Upper lobe of left lung (tissue), 4 donors: ENCODE measurements around the gene KIF13A.

ENCODE experiments used
- POLR2AphosphoS5 ChIP-seq, 2 donors: sonication (generic); formaldehyde crosslinking; IDR thresholded peaks; one replicate each; pipeline ENCODE4 v1.5.1; 2017; ENCODE audit warnings: antibody characterized with exemption in 2 of 2
- TF ChIP-seq, protein P1 (sequence below), 6 experiments: fragments of 450-650 bp in 4 of 6; fragments of 200-600 bp in 2 of 6; sonication (generic) in 2 of 6; IDR thresholded peaks; one replicate each; pipeline ENCODE4 v1.5.1; 2016 to 2019; ENCODE audit warnings: antibody characterized with exemption in 6 of 6

DNA sequence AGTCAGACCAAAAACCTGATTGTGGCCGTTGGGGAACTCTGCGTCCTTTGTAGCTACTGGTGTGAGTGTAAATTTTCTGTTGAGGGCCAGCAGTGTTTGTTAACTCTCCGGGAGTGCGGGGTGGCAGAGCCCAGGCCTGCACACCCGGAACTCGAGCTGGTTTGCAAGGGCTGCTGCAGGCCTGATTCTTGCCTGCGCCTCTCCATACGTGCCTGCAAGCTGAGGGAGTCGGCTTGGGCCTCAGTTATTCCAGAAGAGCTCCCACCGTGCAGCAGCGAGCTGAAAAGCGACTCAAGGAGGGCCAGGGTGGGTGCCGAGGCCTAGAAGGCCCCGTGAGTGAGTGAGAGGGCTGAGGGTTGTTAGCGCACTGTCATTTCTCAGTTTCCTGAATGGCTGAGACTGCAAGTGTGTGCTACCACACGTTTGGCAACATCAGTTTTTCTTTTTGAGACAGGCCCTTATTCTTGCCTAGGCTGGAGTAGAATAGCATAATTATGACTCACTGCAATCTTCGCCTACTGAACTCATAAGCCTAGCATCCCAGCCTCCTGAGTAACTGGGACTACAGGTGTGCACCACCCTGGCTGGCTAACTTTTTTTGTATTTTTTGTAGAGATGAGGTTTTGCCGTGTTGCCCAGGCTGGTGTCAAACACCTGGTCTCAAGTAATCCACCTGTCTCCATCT, 33.9 kb upstream of the KIF13A start:
- TF ChIP-seq, protein P1, sequence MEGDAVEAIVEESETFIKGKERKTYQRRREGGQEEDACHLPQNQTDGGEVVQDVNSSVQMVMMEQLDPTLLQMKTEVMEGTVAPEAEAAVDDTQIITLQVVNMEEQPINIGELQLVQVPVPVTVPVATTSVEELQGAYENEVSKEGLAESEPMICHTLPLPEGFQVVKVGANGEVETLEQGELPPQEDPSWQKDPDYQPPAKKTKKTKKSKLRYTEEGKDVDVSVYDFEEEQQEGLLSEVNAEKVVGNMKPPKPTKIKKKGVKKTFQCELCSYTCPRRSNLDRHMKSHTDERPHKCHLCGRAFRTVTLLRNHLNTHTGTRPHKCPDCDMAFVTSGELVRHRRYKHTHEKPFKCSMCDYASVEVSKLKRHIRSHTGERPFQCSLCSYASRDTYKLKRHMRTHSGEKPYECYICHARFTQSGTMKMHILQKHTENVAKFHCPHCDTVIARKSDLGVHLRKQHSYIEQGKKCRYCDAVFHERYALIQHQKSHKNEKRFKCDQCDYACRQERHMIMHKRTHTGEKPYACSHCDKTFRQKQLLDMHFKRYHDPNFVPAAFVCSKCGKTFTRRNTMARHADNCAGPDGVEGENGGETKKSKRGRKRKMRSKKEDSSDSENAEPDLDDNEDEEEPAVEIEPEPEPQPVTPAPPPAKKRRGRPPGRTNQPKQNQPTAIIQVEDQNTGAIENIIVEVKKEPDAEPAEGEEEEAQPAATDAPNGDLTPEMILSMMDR (IDR thresholded peaks at IDR 0.05) = no peak
- no peak for TF ChIP-seq POLR2AphosphoS5 (IDR thresholded peaks at IDR 0.05)
